Measurements from ENCODE around the gene WDFY3. TPM values are rescaled to one million over a fixed set of nuclear protein-coding genes. Genes with fewer than 3 reads are reported as not detected.
A peak's percentile ranks its signal among the peaks of the same experiment; 100 is the strongest.

The WDFY3 gene
- total RNA-seq, 1 experiment from 2014 or later: 39.9 TPM

DNA sequence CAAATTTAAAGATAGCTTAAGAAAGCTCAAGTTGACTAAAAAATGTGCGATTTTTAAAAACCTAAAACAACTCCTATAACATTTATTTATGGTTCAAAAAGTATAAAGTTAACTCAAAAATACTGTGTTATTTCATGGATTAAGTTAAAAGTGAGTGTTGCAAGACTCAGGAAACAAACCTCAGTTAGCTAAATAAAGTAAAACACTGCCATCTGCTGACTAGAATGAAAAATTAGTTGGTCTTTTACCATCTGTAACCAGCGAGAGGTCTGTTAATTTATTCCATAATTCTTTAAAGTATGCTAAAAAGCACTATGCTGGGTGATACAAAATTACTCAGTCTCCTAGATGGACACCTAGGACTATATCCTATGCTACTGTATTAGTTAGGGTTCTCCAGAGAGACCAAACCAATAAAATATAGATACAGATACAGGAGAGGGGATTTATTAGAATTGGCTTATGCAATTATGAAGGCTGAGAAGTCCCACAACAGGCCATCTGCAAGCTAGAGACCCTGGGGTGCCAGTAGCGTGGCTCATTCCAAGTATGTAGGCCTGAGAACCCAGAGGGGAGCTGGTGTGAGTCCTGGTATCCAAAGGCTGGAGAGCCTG lies 4.9 kb upstream of the WDFY3 start:
- POLR2A ChIA-PET: no interaction called here
- no peaks in the 10 kb centered on the region for H3K36me3 ChIP-seq (ENCODE audit: control insufficient read depth in 1 of 2, insufficient read depth in 2 of 2, low read length in 2 of 2)
- CTCF ChIA-PET: interaction anchor here (0.6 to 3.6 kb wide), 6 partner anchors 218 to 1326 kb away, joined by 3 to 34 read pairs (median 4); partner anchors contain the start of gene NKX6-1
- no TSS peak for BruUV-seq (replicated peaks)
- ATAC-seq: no peak
- no peak overlapping the region for H3K4me3 ChIP-seq (replicated peaks in 1 of 2; ENCODE audit: low read depth in 1 of 2, low read length in 2 of 2)
- intact Hi-C loops (cut with micrococcal nuclease): loop anchor here (1.0 to 10.0 kb wide), 3 partner anchors 221 to 1327 kb away; no protein-coding TSS in a partner anchor
- peak overlapping the region; percentile 10 for H2AFZ ChIP-seq (ENCODE audit: low read depth, low read length, poor library complexity, severe bottlenecking)
- no peaks in the 10 kb centered on the region for H3K27me3 ChIP-seq (ENCODE audit: insufficient read depth, low read length)
- TF ChIP-seq SP1 (IDR thresholded peaks at IDR 0.05; ENCODE audit: low read depth) (no peak), ELF1 (IDR thresholded peaks at IDR 0.05; ENCODE audit: borderline replicate concordance, low read depth) (no peak), POLR2AphosphoS5 (IDR thresholded peaks at IDR 0.05; ENCODE audit: low read depth, low read length) (no peak), RAD21 (IDR thresholded peaks at IDR 0.05; ENCODE audit: low read depth) (peak; percentile 86), EGR1 (IDR thresholded peaks at IDR 0.05; ENCODE audit: low read depth) (no peak), CEBPB (IDR thresholded peaks at IDR 0.05; ENCODE audit: low read depth) (peak; percentile 85)
- TF ChIP-seq, protein P1, sequence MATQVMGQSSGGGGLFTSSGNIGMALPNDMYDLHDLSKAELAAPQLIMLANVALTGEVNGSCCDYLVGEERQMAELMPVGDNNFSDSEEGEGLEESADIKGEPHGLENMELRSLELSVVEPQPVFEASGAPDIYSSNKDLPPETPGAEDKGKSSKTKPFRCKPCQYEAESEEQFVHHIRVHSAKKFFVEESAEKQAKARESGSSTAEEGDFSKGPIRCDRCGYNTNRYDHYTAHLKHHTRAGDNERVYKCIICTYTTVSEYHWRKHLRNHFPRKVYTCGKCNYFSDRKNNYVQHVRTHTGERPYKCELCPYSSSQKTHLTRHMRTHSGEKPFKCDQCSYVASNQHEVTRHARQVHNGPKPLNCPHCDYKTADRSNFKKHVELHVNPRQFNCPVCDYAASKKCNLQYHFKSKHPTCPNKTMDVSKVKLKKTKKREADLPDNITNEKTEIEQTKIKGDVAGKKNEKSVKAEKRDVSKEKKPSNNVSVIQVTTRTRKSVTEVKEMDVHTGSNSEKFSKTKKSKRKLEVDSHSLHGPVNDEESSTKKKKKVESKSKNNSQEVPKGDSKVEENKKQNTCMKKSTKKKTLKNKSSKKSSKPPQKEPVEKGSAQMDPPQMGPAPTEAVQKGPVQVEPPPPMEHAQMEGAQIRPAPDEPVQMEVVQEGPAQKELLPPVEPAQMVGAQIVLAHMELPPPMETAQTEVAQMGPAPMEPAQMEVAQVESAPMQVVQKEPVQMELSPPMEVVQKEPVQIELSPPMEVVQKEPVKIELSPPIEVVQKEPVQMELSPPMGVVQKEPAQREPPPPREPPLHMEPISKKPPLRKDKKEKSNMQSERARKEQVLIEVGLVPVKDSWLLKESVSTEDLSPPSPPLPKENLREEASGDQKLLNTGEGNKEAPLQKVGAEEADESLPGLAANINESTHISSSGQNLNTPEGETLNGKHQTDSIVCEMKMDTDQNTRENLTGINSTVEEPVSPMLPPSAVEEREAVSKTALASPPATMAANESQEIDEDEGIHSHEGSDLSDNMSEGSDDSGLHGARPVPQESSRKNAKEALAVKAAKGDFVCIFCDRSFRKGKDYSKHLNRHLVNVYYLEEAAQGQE (IDR thresholded peaks at IDR 0.05; ENCODE audit: low read depth): no peak
- TF ChIP-seq, protein P2, sequence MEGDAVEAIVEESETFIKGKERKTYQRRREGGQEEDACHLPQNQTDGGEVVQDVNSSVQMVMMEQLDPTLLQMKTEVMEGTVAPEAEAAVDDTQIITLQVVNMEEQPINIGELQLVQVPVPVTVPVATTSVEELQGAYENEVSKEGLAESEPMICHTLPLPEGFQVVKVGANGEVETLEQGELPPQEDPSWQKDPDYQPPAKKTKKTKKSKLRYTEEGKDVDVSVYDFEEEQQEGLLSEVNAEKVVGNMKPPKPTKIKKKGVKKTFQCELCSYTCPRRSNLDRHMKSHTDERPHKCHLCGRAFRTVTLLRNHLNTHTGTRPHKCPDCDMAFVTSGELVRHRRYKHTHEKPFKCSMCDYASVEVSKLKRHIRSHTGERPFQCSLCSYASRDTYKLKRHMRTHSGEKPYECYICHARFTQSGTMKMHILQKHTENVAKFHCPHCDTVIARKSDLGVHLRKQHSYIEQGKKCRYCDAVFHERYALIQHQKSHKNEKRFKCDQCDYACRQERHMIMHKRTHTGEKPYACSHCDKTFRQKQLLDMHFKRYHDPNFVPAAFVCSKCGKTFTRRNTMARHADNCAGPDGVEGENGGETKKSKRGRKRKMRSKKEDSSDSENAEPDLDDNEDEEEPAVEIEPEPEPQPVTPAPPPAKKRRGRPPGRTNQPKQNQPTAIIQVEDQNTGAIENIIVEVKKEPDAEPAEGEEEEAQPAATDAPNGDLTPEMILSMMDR (IDR thresholded peaks at IDR 0.05 in 2 of 3, conservative IDR thresholded peaks at IDR 0.05 in 1 of 3; ENCODE audit: borderline replicate concordance in 1 of 3, insufficient read depth in 1 of 3, low read depth in 2 of 3, low read length in 2 of 3): peak; percentile 21 to 76 (median 66); a peak in 5 of 6 replicates
- no peak overlapping the region for H3K4me2 ChIP-seq (ENCODE audit: low read length)
- no peaks in the 10 kb centered on the region for H3K79me2 ChIP-seq (ENCODE audit: insufficient read depth, low read length)
- RAD21 ChIA-PET (ENCODE audit: low non-redundant PET in 1 of 2, low total read pairs in 2 of 2, uncharacterized antibody in 2 of 2, unreplicated experiment in 2 of 2): interaction anchor here (0.8 to 1.6 kb wide), 4 partner anchors 221 to 393 kb away, joined by 4 to 6 read pairs (median 5); no protein-coding TSS in a partner anchor
- H3K9me3 ChIP-seq (ENCODE audit: control insufficient read depth in 1 of 2, insufficient read depth in 1 of 2, low read depth in 1 of 2, low read length in 2 of 2): no peaks in the 10 kb centered on the region
- no peak overlapping the region for H3K27ac ChIP-seq (ENCODE audit: low read depth, low read length)
- peaks cover 4 to 9% of the 10 kb centered on the region in 2 experiments; a peak in 3 of 4 replicates for H3K4me1 ChIP-seq (ENCODE audit: control insufficient read depth in 1 of 2, insufficient read depth in 2 of 2, low read length in 2 of 2)
- H3K9me2 ChIP-seq (ENCODE audit: insufficient read depth): no peaks in the 10 kb centered on the region
- no peak overlapping the region for H3K9ac ChIP-seq (ENCODE audit: low read length)
- no peaks in the 10 kb centered on the region for H4K20me1 ChIP-seq (ENCODE audit: insufficient read depth)
- peak; percentile 26 for DNase-seq (ENCODE audit: low read depth, low spot score)

Data from HCT116 (cell line).